ENCODE data around the gene PDE1A.

The PDE1A gene

GRCh38 chr2:182133195-182133891, 293.5 kb downstream of the PDE1A start:
- TF ChIP-seq SPI1 (IDR thresholded peaks at IDR 0.05; ENCODE audit: borderline replicate concordance, low read depth) (no peak), GABPA (IDR thresholded peaks at IDR 0.05; ENCODE audit: low read depth) (no peak), POLR2AphosphoS5 (IDR thresholded peaks at IDR 0.05; ENCODE audit: low read depth) (no peak), CTCF (IDR thresholded peaks at IDR 0.05; ENCODE audit: insufficient read depth, low read length) (no peak), REST (IDR thresholded peaks at IDR 0.05; ENCODE audit: insufficient replicate concordance, low read depth) (no peak)
- DNase-seq (ENCODE audit: low read depth in 1 of 2, low spot score in 1 of 2): no peak
- Histone ChIP-seq H3K27me3 (ENCODE audit: insufficient read depth, poor library complexity, severe bottlenecking) (peaks cover 3% of the 10 kb centered on the region), H3K27ac (replicated peaks) (no peak overlapping the region), H3K4me3 (replicated peaks; ENCODE audit: insufficient read depth, low read length) (no peak overlapping the region)

GRCh38 chr2:182132605-182133004, 294.2 kb downstream of the PDE1A start:
- no peak for DNase-seq (ENCODE audit: low read depth in 1 of 2, low spot score in 1 of 2)
- H3K27ac ChIP-seq (replicated peaks): no peak overlapping the region
- H3K27me3 ChIP-seq (ENCODE audit: insufficient read depth, poor library complexity, severe bottlenecking): peaks cover 3% of the 10 kb centered on the region
- TF ChIP-seq CTCF (IDR thresholded peaks at IDR 0.05; ENCODE audit: insufficient read depth, low read length) (no peak), REST (IDR thresholded peaks at IDR 0.05; ENCODE audit: insufficient replicate concordance, low read depth) (no peak), POLR2AphosphoS5 (IDR thresholded peaks at IDR 0.05; ENCODE audit: low read depth) (no peak), SPI1 (IDR thresholded peaks at IDR 0.05; ENCODE audit: borderline replicate concordance, low read depth) (no peak), GABPA (IDR thresholded peaks at IDR 0.05; ENCODE audit: low read depth) (no peak)
- no peak overlapping the region for H3K4me3 ChIP-seq (replicated peaks; ENCODE audit: insufficient read depth, low read length)

GRCh38 chr2:182128821-182129707, 297.8 kb downstream of the PDE1A start:
- TF ChIP-seq GABPA (IDR thresholded peaks at IDR 0.05; ENCODE audit: low read depth) (no peak), CTCF (IDR thresholded peaks at IDR 0.05; ENCODE audit: insufficient read depth, low read length) (no peak), REST (IDR thresholded peaks at IDR 0.05; ENCODE audit: insufficient replicate concordance, low read depth) (no peak), POLR2AphosphoS5 (IDR thresholded peaks at IDR 0.05; ENCODE audit: low read depth) (no peak), SPI1 (IDR thresholded peaks at IDR 0.05; ENCODE audit: borderline replicate concordance, low read depth) (no peak)
- H3K27me3 ChIP-seq (ENCODE audit: insufficient read depth, poor library complexity, severe bottlenecking): peaks cover 3% of the 10 kb centered on the region
- no peak for DNase-seq (ENCODE audit: low read depth in 1 of 2, low spot score in 1 of 2)
- no peak overlapping the region for H3K27ac ChIP-seq (replicated peaks)
- H3K4me3 ChIP-seq (replicated peaks; ENCODE audit: insufficient read depth, low read length): no peak overlapping the region

Measured in HL-60 (cell line).